Thoracic aorta (tissue), 2 donors: Measurements from ENCODE around the gene ITGB4. TPM values are rescaled to one million over a fixed set of nuclear protein-coding genes. Genes with fewer than 3 reads are reported as not detected.

ENCODE experiments used
- ATAC-seq: fragments of 150-250 bp; one replicate; pipeline ENCODE4 v1.8.0; 2017; ENCODE audit warnings: low read depth; ENCODE audit not compliant: insufficient number of reproducible peaks, low FRiP score
- DNase-seq: peaks from one replicate; pipeline ENCODE4 v3.0.0-alpha.2; 2020; ENCODE audit warnings: low spot score
- H3K27ac ChIP-seq, 2 donors: fragments of 200-600 bp; sonication (generic); 1 replicate in 1 of 2; 2 replicates in 1 of 2; pipeline ENCODE4 v1.5.1; 2016; ENCODE audit warnings: mild to moderate bottlenecking in 2 of 2, moderate library complexity in 2 of 2
- H3K27me3 ChIP-seq: fragments of 200-600 bp; sonication (generic); replicated peaks from 2 replicates; pipeline ENCODE4 v1.6.0; 2016; ENCODE audit warnings: mild to moderate bottlenecking; ENCODE audit not compliant: insufficient read depth
- H3K36me3 ChIP-seq: fragments of 200-600 bp; sonication (generic); one replicate; pipeline ENCODE4 v1.5.1; 2016
- H3K4me1 ChIP-seq, 2 donors: fragments of 200-600 bp; sonication (generic); 1 replicate in 1 of 2; 2 replicates in 1 of 2; pipeline versions ENCODE4 v1.5.1 to v1.6.0; 2016; ENCODE audit warnings: low read depth in 2 of 2, mild to moderate bottlenecking in 1 of 2; ENCODE audit not compliant: control insufficient read depth in 1 of 2
- H3K4me3 ChIP-seq: fragments of 200-600 bp; sonication (generic); 2 replicates; pipeline ENCODE4 v1.5.1; 2016; ENCODE audit warnings: mild to moderate bottlenecking
- H3K9me3 ChIP-seq: fragments of 200-600 bp; sonication (generic); 2 replicates; pipeline ENCODE4 v1.5.1; 2016
- total RNA-seq, 2 donors: library from RNA; depleted of rRNA; stranded (reverse); fragments of >200 nt; gene quantifications; one replicate each; pipeline versions ENCODE4 v1.1.0 to v1.2.3, GENCODE V29; 2016
- TF ChIP-seq, protein P1 (sequence below): fragments of 200-600 bp; sonication (generic); IDR thresholded peaks from one replicate; pipeline ENCODE4 v1.5.1; 2019; ENCODE audit warnings: antibody characterized with exemption

Gene ITGB4
- total RNA-seq, 2 donors from 2014 or later = 11.6 to 21.1 TPM

DNA sequence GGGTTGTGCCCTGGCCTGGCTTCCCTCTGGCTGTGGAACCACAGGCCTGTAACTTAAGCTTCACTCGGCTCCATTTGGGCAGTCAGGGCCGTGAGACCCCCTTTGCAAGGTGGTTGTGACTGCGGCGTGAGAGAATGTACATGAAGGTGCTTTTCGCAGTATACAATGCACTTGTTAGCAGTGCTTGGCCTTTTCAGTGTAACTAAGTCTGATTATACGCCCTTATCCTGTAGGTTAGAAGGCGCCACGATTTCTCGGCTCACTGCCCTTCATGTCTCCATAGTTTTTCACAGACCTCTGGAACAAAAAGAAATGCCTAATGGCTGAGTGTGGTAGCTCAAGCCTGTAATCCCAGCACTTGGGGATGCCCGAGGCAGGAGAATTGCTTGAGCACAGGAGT lies 40.8 kb upstream of the ITGB4 start:
- Histone ChIP-seq H3K36me3 (peaks cover 14% of the 10 kb centered on the region), H3K4me3 (no peak overlapping the region), H3K27ac (no peak overlapping the region), H3K4me1 (no peaks in the 10 kb centered on the region), H3K9me3 (no peaks in the 10 kb centered on the region), H3K27me3 (no peaks in the 10 kb centered on the region)
- DNase-seq (no peak), ATAC-seq (no peak)
- TF ChIP-seq, protein P1, sequence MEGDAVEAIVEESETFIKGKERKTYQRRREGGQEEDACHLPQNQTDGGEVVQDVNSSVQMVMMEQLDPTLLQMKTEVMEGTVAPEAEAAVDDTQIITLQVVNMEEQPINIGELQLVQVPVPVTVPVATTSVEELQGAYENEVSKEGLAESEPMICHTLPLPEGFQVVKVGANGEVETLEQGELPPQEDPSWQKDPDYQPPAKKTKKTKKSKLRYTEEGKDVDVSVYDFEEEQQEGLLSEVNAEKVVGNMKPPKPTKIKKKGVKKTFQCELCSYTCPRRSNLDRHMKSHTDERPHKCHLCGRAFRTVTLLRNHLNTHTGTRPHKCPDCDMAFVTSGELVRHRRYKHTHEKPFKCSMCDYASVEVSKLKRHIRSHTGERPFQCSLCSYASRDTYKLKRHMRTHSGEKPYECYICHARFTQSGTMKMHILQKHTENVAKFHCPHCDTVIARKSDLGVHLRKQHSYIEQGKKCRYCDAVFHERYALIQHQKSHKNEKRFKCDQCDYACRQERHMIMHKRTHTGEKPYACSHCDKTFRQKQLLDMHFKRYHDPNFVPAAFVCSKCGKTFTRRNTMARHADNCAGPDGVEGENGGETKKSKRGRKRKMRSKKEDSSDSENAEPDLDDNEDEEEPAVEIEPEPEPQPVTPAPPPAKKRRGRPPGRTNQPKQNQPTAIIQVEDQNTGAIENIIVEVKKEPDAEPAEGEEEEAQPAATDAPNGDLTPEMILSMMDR = no peak

- ATAC-seq = no peak
- no peak for DNase-seq
- Histone ChIP-seq H3K4me3 (no peak overlapping the region), H3K27ac (no peak overlapping the region), H3K9me3 (no peaks in the 10 kb centered on the region), H3K27me3 (no peaks in the 10 kb centered on the region), H3K4me1 (no peaks in the 10 kb centered on the region), H3K36me3 (peaks cover 14% of the 10 kb centered on the region)
- TF ChIP-seq, protein P1 = no peak
Measured at GRCh38 chr17:75681289-75681688, 40.0 kb upstream of the ITGB4 start.

DNA sequence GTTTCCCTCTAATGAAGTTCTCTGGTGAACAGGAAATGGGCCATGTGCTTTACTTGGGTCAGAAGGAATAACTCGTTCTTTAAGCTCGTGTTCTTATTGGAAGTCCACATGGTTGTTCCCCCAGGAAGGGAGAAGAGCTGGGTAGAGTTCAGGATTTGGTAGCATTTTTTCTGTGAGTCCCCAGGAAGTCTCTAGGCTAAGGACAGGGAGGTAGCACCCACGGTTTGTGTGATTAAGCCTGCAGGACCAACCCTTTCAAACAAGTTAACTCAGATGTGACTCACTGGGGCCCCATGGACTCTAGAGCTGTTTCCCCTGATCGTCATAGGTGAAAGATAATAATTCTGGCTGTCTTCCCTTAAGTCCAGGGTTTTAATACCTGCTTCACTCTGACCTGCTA lies 37.7 kb upstream of the ITGB4 start:
- DNase-seq = no peak
- H3K36me3 ChIP-seq = peaks cover 11% of the 10 kb centered on the region
- ATAC-seq = no peak
- peaks cover 0 to 6% of the 10 kb centered on the region in 2 donors for H3K4me1 ChIP-seq
- no peaks in the 10 kb centered on the region for H3K27me3 ChIP-seq
- no peak overlapping the region for H3K27ac ChIP-seq
- no peaks in the 10 kb centered on the region for H3K9me3 ChIP-seq
- H3K4me3 ChIP-seq = no peak overlapping the region
- TF ChIP-seq, protein P1 = no peak

GRCh38 chr17:75684249-75684648 lies 37.0 kb upstream of the ITGB4 start:
- TF ChIP-seq, protein P1 = no peak
- peaks cover 9% of the 10 kb centered on the region for H3K36me3 ChIP-seq
- ATAC-seq = no peak
- no peak for DNase-seq
- no peaks in the 10 kb centered on the region for H3K27me3 ChIP-seq
- no peak overlapping the region for H3K4me3 ChIP-seq
- H3K4me1 ChIP-seq = peaks cover 2 to 6% of the 10 kb centered on the region in 2 donors
- H3K27ac ChIP-seq = no peak overlapping the region
- H3K9me3 ChIP-seq = no peaks in the 10 kb centered on the region

DNA sequence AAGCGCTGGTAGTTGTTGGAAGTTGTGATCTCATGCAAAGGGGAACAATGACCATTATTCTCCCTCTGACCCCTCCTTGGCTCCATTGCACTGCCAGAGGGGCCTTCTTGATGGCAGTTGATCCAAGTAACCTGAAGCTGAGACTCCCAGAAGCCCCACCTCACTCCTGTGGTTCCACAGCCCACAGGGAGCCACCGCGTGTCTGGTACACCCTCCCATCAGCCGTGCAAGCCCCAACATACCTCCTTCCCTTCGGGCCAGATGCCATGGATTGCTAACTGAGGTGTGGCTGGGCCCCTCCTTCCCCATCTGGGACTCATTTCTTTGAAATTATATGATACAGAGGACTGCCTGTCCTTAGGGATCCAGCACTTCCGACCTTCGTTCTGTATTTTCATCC lies 36.3 kb upstream of the ITGB4 start:
- H3K27ac ChIP-seq = no peak overlapping the region
- ATAC-seq (no peak), DNase-seq (no peak)
- no peaks in the 10 kb centered on the region for H3K27me3 ChIP-seq
- TF ChIP-seq, protein P1 = no peak
- peaks cover 3 to 6% of the 10 kb centered on the region in 2 donors for H3K4me1 ChIP-seq
- no peaks in the 10 kb centered on the region for H3K9me3 ChIP-seq
- H3K36me3 ChIP-seq = peaks cover 7% of the 10 kb centered on the region
- no peak overlapping the region for H3K4me3 ChIP-seq
